ENCODE results near the gene MMS22L.
A peak's percentile ranks its signal among the peaks of the same experiment; 100 is the strongest.
"Not testable (repeated sequence)": the region's sequence is repeated elsewhere in the genome, so short reads cannot be mapped to it uniquely, and the experiment has no call there.

Gene MMS22L

GRCh38 chr6:97218912-97219311 is 64.1 kb downstream of the MMS22L start:
- DNase-seq = no peak

GRCh38 chr6:97215157-97215769 is 67.8 kb downstream of the MMS22L start:
- peak; percentile 62 for DNase-seq

GRCh38 chr6:97214671-97215070 is 68.3 kb downstream of the MMS22L start:
- no peak for DNase-seq

GRCh38 chr6:97207383-97207782 is 75.6 kb downstream of the MMS22L start:
- DNase-seq = no peak

- no peak for DNase-seq
These were observed 77.0 kb downstream of the MMS22L start for GRCh38 chr6:97205966-97206365.

GRCh38 chr6:97203343-97203742 is 79.7 kb downstream of the MMS22L start:
- DNase-seq = no peak

- DNase-seq = no peak
These were observed 84.9 kb downstream of the MMS22L start for GRCh38 chr6:97198046-97198565.

- no peak for DNase-seq
These were observed 87.9 kb downstream of the MMS22L start for GRCh38 chr6:97195117-97195516.

- DNase-seq = peak; percentile 56
These were observed 93.2 kb downstream of the MMS22L start for GRCh38 chr6:97189767-97190166.

GRCh38 chr6:97187951-97188350 is 95.1 kb downstream of the MMS22L start:
- no peak for DNase-seq

GRCh38 chr6:97186416-97186999 is 96.5 kb downstream of the MMS22L start:
- peak; percentile 68 for DNase-seq

GRCh38 chr6:97177905-97178304 is 105.1 kb downstream of the MMS22L start:
- no peak for DNase-seq

GRCh38 chr6:97176468-97176867 is 106.5 kb downstream of the MMS22L start:
- DNase-seq = no peak

GRCh38 chr6:97175806-97176205 is 107.2 kb downstream of the MMS22L start:
- no peak for DNase-seq

GRCh38 chr6:97174471-97174870 is 108.5 kb downstream of the MMS22L start:
- no peak for DNase-seq

GRCh38 chr6:97160280-97160679 is 122.7 kb downstream of the MMS22L start:
- peak; percentile 4 for DNase-seq

- DNase-seq = not testable (repeated sequence)
These were observed 127.6 kb downstream of the MMS22L start for GRCh38 chr6:97155447-97155846.

- DNase-seq = no peak
These were observed 129.0 kb downstream of the MMS22L start for GRCh38 chr6:97154015-97154414.

GRCh38 chr6:97151601-97152000 is 131.4 kb downstream of the MMS22L start:
- no peak for DNase-seq

- no peak for DNase-seq
These were observed 132.1 kb downstream of the MMS22L start for GRCh38 chr6:97150932-97151331.

GRCh38 chr6:97147421-97147820 is 135.6 kb downstream of the MMS22L start:
- DNase-seq = no peak

- DNase-seq = no peak
These were observed 137.3 kb downstream of the MMS22L start for GRCh38 chr6:97145691-97146090.

GRCh38 chr6:97141756-97142155 is 141.3 kb downstream of the MMS22L start:
- DNase-seq = no peak

GRCh38 chr6:97138581-97138980 is 144.4 kb downstream of the MMS22L start:
- no peak for DNase-seq
